Activated T-cell treated with anti-CD3 and anti-CD28 coated beads, Interleukin-2, amount 50 U/mL, for 24 hours (primary cell): ENCODE measurements around the gene FLCN.
A peak's percentile ranks its signal among the peaks of the same experiment; 100 is the strongest.
"Not testable (repeated sequence)": the region's sequence is repeated elsewhere in the genome, so short reads cannot be mapped to it uniquely, and the experiment has no call there.

Experiments used
- DNase-seq: peaks from one replicate; pipeline ENCODE4 v3.0.0-alpha.2; 2020
- H3K27ac Mint-ChIP-seq: 2 replicates; pipeline ENCODE4 v1.8.0; 2020; ENCODE audit warnings: mild to moderate bottlenecking, mixed read lengths
- H3K27me3 Mint-ChIP-seq: 2 replicates; pipeline ENCODE4 v1.8.0; 2020; ENCODE audit warnings: mixed read lengths
- H3K36me3 Mint-ChIP-seq: 2 replicates; pipeline ENCODE4 v1.8.0; 2020; ENCODE audit warnings: low read depth, mixed read lengths
- H3K4me1 Mint-ChIP-seq: 2 replicates; pipeline ENCODE4 v1.8.0; 2020; ENCODE audit warnings: low read depth, mixed read lengths
- H3K4me3 Mint-ChIP-seq: 2 replicates; pipeline ENCODE4 v1.8.0; 2020; ENCODE audit warnings: mild to moderate bottlenecking, moderate library complexity, mixed read lengths
- H3K9me3 Mint-ChIP-seq: 2 replicates; pipeline ENCODE4 v1.8.0; 2020; ENCODE audit warnings: mixed read lengths

The FLCN gene, protein sequence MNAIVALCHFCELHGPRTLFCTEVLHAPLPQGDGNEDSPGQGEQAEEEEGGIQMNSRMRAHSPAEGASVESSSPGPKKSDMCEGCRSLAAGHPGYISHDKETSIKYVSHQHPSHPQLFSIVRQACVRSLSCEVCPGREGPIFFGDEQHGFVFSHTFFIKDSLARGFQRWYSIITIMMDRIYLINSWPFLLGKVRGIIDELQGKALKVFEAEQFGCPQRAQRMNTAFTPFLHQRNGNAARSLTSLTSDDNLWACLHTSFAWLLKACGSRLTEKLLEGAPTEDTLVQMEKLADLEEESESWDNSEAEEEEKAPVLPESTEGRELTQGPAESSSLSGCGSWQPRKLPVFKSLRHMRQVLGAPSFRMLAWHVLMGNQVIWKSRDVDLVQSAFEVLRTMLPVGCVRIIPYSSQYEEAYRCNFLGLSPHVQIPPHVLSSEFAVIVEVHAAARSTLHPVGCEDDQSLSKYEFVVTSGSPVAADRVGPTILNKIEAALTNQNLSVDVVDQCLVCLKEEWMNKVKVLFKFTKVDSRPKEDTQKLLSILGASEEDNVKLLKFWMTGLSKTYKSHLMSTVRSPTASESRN

DNA sequence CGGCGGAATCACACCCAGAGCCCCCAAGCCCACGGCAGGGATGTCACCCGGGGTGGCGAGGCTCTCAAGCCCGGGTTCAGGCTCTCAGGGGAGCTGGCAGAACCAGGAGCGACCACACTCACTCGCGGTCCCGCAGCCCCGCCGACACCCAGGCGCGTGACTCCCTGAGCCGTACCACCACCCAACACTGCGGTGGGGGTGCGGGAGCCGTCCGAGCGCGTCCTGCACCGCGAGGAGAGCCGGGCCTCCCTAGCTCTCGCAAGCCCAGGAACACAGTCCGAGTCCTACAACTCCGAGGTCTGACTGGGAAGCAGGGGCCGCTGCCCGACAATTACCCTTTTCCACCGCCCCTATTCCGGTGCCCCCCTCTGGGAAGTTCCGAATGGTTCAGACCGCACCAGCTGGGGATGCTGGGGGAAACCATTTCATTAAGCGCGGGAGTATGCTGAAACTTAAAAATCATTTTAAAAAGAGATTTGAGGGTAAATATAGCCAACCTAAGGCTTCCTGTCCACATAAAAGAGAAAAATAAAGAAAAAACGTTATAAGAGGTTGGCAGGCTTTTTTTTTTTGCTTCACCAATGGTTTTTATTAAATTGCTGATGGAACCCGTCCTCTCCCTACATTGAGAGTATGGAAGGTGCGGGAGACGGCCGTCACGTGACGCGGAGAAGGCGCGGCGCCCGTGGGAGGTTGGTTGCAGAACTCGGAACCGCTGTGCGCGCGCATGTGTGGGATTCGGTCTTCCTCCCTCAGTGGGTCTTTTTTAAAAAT, at the start of gene FLCN:
FLCN (minus strand) TSS at position 143 of the 774 bp plus-strand sequence. CDS start 9,031 bp downstream, outside the sequence.
- peak within 1 kb of the TSS; percentile 85 for H3K4me3 Mint-ChIP-seq
- H3K4me1 Mint-ChIP-seq: peaks cover 36% of the 10 kb centered on the region
- H3K9me3 Mint-ChIP-seq: no peaks in the 10 kb centered on the region

DNA sequence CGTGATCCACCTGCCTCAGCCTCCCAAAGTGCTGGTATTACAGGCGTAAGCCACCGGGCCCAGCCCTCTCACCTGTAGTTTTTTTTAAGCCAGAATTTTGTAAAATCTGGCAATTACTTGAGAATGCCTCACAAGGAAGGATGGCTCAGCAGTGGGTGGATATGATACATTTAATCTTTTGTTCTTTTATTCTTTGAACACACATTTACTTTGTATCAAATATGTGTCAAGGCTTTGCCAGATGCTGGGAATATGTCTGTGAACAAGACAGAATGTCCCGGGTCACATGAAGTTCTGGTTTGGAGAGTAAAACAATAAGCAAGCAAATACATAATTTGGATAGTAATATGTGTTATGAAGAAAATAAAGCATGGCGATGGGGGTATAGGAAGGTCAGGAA, 49.0 kb upstream of the FLCN start:
- H3K27me3 Mint-ChIP-seq: no peaks in the 10 kb centered on the region
- H3K27ac Mint-ChIP-seq: no peak overlapping the region
- no peaks in the 10 kb centered on the region for H3K9me3 Mint-ChIP-seq
- no peak overlapping the region for H3K4me3 Mint-ChIP-seq
- no peak for DNase-seq
- peaks cover 1% of the 10 kb centered on the region for H3K36me3 Mint-ChIP-seq
- H3K4me1 Mint-ChIP-seq: peaks cover 10% of the 10 kb centered on the region

More for the DNA sequence above, at the start of gene FLCN:
- peaks cover 19% of the 10 kb centered on the region for H3K36me3 Mint-ChIP-seq
- H3K27ac Mint-ChIP-seq: peak within 1 kb of the TSS; percentile 99
- peak; percentile 92 for DNase-seq
- no peaks in the 10 kb centered on the region for H3K27me3 Mint-ChIP-seq

DNA sequence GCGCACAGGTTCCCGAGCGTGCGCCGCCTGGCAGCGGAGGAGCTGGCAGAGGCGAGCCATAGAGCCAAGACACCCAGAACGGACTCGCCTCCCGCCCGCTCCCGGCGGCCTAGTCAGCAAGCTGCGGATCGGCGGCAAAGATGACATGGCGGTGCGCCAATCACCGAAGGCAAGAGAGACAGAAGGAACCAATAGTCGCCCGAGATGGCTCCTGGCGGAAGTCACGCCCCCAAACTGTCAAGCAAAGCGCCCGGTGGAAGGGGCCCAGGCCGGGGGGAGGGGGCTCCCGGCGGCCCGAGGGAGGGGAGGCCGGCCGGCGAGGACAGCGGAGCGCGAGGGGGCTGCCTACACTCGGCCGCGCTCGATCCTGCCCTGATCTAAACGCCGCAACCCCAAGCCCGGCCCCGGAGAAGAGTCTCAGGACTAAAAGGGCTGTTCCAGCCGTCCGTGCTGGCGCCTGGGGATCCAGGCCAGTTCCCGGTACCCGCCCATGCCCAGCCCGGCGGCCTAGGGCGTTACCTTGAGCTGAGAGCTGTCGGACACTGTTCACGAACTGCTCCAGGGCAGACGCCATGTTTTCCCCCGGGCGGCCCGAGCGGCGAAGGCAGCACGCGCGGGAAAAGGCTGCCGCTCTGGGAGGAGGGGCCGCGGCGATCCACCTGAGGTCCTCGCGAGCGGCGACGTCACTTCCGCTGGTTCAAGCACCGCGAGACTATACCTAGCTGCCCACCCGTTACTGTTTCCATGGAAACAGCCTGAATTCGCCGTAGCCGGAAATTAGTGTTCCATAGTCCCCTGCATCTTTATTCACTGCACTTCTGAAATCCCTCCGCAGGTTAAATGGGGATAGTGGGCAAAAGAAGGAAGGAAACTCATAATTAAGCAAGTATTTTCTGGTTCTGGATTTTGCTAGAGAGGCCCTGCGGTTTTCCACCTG, 43.9 kb upstream of the FLCN start, which contains the start of gene COPS3:
COPS3 (minus strand) TSS at position 634 of the 937 bp plus-strand sequence; CDS start at position 574, 60 bp downstream.
- no peaks in the 10 kb centered on the region for H3K27me3 Mint-ChIP-seq
- H3K4me1 Mint-ChIP-seq: peaks cover 44% of the 10 kb centered on the region
- peak; percentile 97 for DNase-seq
- peak within 1 kb of the TSS; percentile 96 for H3K27ac Mint-ChIP-seq
- peaks cover 44% of the 10 kb centered on the region for H3K36me3 Mint-ChIP-seq
- H3K9me3 Mint-ChIP-seq: no peaks in the 10 kb centered on the region
- peak within 1 kb of the TSS; percentile 97 for H3K4me3 Mint-ChIP-seq

DNA sequence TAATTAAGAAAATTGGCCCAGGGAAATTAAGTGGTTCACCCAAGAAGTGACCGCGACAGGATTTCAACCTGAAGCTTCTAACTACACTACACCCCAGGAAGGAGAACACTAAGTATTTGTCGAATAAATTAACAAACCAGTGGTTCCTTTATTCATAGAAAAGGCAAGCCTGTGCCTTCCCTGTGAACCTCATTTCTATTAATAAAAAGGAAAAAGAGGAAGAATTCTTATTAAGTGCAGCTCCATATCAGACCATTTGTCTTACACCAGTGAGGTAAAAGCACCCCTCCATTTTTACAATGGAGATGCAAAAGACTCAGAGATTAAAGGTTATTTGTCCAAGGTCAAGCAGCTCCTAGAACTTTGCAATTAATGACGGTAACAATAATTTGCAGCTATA, 42.3 kb upstream of the FLCN start:
- peak overlapping the region; percentile 97 for H3K4me3 Mint-ChIP-seq
- no peaks in the 10 kb centered on the region for H3K9me3 Mint-ChIP-seq
- H3K27me3 Mint-ChIP-seq: no peaks in the 10 kb centered on the region
- H3K36me3 Mint-ChIP-seq: peaks cover 55% of the 10 kb centered on the region
- H3K4me1 Mint-ChIP-seq: peaks cover 47% of the 10 kb centered on the region
- peak overlapping the region; percentile 96 for H3K27ac Mint-ChIP-seq
- DNase-seq: no peak

DNA sequence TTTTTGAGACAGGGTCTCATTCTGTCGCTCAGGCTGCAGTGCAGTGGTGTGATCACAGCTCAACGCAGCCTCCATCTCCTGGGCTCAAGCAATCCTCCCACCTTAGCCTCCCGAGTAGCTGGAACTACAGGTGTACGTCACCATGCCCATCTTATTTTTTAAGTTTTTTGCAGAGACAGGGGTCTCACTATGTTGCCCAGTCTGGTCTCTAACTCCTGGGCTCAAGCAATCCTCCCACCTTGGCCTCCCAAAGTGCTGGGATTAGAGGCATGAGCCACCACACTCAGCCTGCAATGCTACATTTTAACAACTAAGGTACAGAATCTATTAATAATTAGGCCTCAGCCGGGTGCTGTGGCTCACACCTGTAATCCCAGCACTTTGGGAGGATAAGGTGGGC, 40.5 kb upstream of the FLCN start:
- not testable (repeated sequence) for H3K4me3 Mint-ChIP-seq, H3K9me3 Mint-ChIP-seq, H3K27me3 Mint-ChIP-seq, DNase-seq
- H3K36me3 Mint-ChIP-seq: peaks cover 74% of the 10 kb centered on the region
- peaks cover 47% of the 10 kb centered on the region for H3K4me1 Mint-ChIP-seq
- peak overlapping the region; percentile 50 for H3K27ac Mint-ChIP-seq

DNA sequence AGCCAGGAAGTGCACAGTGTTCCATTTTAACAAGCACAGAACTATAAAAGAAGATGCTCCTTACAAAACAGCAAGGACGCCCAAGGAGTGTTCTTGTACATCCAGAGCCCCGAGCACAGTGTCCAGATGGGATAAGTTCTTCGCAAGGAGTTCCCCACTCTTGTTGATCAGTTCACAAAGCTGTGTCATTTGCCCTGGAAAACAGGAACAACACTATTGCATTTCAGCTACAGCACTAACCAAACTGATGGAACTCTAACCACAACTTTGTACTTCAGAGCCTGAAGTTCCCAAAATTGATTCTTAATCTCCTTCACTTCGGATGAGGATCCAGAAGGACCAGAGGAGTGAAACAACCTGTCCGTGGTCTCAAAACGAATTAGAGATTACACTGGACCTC, 39.0 kb upstream of the FLCN start:
- H3K9me3 Mint-ChIP-seq: no peaks in the 10 kb centered on the region
- H3K4me1 Mint-ChIP-seq: peaks cover 37% of the 10 kb centered on the region
- no peak overlapping the region for H3K4me3 Mint-ChIP-seq
- H3K36me3 Mint-ChIP-seq: peaks cover 83% of the 10 kb centered on the region
- H3K27me3 Mint-ChIP-seq: no peaks in the 10 kb centered on the region
- peak overlapping the region; percentile 48 for H3K27ac Mint-ChIP-seq
- no peak for DNase-seq

DNA sequence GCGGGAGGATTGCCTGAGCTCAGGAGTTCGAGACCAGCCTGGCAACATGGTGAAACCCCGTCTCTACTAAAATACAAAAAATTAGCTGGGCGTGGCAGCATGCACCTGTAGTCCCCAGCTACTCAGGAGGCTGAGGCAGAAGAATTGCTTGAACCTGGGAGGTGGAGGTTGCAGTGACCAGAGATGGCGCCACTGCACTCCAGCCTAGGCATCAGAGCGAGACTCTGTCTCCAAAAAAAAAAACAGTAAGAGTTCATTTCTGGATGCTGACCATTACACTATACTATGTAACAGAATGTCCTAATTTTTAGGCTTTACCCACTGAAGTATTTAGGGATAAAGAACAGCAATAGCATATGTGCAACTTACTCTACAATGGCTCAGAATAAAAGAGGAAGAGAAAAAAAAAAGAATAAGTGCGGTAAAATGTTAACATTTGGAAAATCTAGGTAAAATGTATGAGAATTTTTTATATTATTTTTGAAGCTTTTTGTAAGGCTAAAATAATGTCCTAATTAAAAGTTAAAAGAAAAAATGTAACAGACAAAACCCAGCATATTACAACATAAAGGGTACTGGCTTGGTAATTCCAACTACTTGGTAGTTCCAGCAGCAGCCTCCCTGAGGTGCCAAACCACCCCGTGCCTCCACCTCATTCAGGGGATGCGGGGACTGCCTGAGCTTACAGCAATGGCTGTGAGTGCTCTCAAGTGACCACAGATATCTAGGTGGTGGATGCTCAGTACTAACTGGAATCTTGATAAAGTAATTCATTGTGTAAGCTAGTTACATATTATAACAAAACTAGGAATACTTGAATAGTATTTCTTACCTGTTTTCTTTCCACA, 33.2 kb upstream of the FLCN start:
- H3K27me3 Mint-ChIP-seq: no peaks in the 10 kb centered on the region
- H3K9me3 Mint-ChIP-seq: no peaks in the 10 kb centered on the region
- peak; percentile 37 for DNase-seq
- H3K36me3 Mint-ChIP-seq: peaks cover 88% of the 10 kb centered on the region
- H3K4me1 Mint-ChIP-seq: peaks cover 2% of the 10 kb centered on the region
- H3K4me3 Mint-ChIP-seq: no peak overlapping the region
- no peak overlapping the region for H3K27ac Mint-ChIP-seq

DNA sequence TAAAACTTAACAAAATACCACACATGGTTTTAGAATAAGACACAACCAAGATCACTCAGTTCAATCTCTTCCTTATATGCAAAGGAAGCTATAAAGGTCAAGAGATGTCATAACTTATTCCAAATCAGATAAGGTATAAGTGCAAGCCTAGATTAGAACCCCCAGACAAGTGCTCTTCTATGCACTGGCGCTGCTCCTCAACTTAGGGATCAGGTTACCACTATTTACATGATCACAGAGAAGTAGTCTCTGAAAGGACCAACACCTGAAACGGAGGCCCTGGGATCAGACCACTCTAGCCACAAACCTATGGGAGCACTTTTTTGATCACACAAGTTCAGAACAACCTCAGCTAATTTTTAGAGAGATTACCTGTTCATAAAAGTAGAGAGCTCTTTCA, 27.5 kb upstream of the FLCN start:
- Mint-ChIP-seq H3K27me3 (no peaks in the 10 kb centered on the region), H3K4me1 (no peaks in the 10 kb centered on the region), H3K27ac (no peak overlapping the region), H3K36me3 (peaks cover 85% of the 10 kb centered on the region), H3K9me3 (no peaks in the 10 kb centered on the region), H3K4me3 (no peak overlapping the region)
- no peak for DNase-seq

DNA sequence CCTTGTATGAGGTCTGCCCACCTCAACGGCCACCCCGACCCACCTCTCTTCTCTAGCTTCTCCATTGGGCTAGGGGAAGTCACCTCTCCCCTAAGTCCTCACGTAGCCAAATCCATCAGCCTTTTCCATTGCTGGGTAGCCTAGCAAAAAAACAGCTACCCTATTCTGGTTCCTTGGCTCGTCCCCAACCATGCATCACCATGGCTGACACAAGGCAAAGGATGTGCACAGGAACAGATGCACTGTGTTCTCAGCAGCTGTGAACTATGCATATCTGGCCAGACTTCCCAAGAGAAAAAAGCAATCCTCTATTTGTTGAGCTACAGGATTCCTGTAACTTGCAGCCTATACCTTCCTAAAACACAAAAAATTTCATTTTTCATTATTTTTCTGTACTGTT, 22.0 kb upstream of the FLCN start:
- Mint-ChIP-seq H3K36me3 (peaks cover 83% of the 10 kb centered on the region), H3K27ac (peak overlapping the region; percentile 24), H3K27me3 (no peaks in the 10 kb centered on the region), H3K9me3 (no peaks in the 10 kb centered on the region), H3K4me3 (no peak overlapping the region), H3K4me1 (no peaks in the 10 kb centered on the region)
- no peak for DNase-seq

DNA sequence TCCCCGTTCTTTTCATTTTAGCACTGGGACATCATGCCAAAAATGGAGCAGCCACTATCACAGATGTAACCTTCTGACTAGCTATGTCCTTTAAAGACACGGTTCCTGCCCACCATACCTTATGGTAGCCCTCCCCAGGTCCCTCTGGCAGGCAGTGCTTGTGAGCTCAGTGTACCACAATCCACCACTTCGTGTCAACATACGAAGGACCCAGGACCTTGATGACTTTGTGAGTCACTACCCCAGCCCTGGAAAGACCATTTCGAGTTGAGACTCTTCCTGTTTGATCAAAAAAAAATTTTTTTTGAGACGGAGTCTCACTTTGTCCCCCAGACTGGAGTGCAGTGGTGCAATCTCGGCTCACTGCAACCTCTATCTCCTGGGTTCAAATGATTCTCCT, 21.0 kb upstream of the FLCN start:
- no peaks in the 10 kb centered on the region for H3K27me3 Mint-ChIP-seq
- H3K36me3 Mint-ChIP-seq: peaks cover 88% of the 10 kb centered on the region
- H3K4me1 Mint-ChIP-seq: no peaks in the 10 kb centered on the region
- H3K27ac Mint-ChIP-seq: peak overlapping the region; percentile 44
- no peak overlapping the region for H3K4me3 Mint-ChIP-seq
- H3K9me3 Mint-ChIP-seq: no peaks in the 10 kb centered on the region
- no peak for DNase-seq

DNA sequence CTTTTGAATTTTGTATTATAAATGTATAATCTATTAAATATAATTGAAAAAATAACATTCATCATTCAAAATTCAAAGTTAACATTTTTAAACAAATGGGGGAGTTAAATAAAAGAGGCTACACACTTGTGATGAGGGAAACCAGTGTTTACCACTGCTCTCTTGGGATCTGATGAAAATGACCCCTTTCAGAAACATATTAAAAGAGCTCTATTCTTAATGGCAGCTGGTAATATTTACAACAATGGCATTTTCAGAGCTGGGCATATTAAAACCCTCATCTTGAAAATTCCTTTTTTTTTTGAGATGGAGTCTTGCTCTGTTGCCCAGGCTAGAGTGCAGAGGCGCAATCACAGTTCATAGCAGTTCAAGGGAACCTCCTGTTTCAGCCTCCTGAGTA, 19.3 kb upstream of the FLCN start:
- no peak overlapping the region for H3K4me3 Mint-ChIP-seq
- DNase-seq: no peak
- no peaks in the 10 kb centered on the region for H3K9me3 Mint-ChIP-seq
- peak overlapping the region; percentile 40 for H3K27ac Mint-ChIP-seq
- no peaks in the 10 kb centered on the region for H3K27me3 Mint-ChIP-seq
- H3K36me3 Mint-ChIP-seq: peaks cover 91% of the 10 kb centered on the region
- no peaks in the 10 kb centered on the region for H3K4me1 Mint-ChIP-seq

DNA sequence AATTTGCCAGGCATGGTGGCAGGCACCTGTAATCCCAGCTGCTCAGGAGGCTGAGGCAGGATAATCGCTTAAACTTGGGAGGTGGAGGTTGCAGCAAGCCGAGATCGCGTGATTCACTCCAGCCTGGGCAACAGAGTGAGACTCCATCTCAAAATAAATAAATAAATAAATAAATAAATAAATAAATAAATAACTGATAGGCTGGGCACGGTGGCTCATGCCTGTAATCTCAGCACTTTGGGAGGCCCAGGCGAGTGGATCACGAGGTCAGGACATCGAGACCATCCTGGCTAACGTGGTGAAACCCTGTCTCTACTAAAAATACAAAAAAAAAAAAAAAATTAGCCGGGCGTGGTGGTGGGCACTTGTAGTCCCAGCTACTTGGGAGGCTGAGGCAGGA, 18.7 kb upstream of the FLCN start:
- H3K4me1 Mint-ChIP-seq, H3K4me3 Mint-ChIP-seq, H3K9me3 Mint-ChIP-seq, DNase-seq, H3K27me3 Mint-ChIP-seq, H3K27ac Mint-ChIP-seq: not testable (repeated sequence)
- H3K36me3 Mint-ChIP-seq: peaks cover 91% of the 10 kb centered on the region

DNA sequence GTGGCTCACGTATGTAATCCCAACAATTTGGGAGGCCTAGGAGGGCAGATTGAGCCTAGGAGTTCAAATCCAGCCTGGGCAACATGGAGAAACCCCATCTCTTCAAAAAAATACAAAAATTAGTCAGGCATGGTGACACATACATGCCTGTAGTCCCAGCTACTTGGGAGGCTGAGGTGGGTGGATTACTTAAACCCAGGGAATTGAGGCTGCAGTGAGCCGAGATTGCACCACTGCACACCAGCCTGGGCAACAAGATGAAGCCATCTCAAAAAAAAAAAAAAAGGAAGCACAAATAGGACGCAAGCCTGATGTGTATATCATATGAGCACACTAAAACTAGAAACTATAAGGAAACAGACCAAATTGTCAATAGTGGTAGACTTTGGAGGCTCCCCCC, 17.1 kb upstream of the FLCN start:
- Mint-ChIP-seq H3K4me3 (no peak overlapping the region), H3K27ac (no peak overlapping the region), H3K9me3 (no peaks in the 10 kb centered on the region), H3K4me1 (no peaks in the 10 kb centered on the region), H3K27me3 (no peaks in the 10 kb centered on the region), H3K36me3 (peaks cover 89% of the 10 kb centered on the region)
- no peak for DNase-seq
